HG03457 (cell line): ENCODE results near the gene MPI.
"Not testable (repeated sequence)": the region's sequence is repeated elsewhere in the genome, so short reads cannot be mapped to it uniquely, and the experiment has no call there.

Experiments
- ATAC-seq: cut with Tn5 transposase; IDR thresholded peaks from one replicate; pipeline ENCODE4 v1.9.1; 2021; ENCODE audit warnings: moderate number of reproducible peaks; ENCODE audit not compliant: unreplicated experiment

Gene MPI

DNA sequence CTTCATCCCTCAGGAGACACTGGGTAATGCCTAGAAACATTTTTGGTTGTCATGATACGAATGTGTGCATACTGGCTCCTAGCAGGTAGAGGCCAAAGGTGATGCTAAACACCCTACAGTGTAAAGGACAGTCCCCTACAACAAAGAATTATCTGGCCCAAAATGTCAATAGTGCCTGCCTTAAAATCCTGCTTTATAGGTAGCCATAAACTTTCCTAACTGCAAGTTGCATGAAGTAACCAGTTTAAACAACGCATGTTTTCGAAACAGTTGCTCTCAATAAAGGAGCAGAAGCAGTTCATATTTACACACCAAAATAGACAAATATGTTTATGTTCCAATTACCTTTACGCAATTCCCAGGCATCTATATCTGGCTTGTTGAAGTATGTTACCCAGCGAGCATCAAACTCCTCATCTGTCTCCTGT lies 38.9 kb downstream of the MPI start:
- no peak for ATAC-seq

DNA sequence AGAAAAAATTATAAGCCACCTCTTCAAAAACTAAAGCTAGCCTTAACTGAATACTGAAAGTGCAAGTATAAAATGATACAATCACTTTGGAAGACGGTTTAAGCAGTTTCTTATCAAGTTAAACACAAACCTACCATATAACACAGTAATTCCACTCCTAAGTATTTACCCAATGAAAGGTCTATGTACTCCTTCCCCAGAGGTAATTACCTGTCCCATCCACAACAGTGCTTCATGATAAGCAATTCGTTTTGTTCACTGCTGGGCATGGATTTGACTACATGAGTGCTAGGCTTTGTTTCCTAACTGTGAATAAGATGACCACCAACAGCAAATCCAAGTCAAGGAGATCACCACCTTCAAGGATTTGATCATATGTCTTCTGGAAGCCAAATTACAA lies 43.7 kb downstream of the MPI start:
- no peak for ATAC-seq

DNA sequence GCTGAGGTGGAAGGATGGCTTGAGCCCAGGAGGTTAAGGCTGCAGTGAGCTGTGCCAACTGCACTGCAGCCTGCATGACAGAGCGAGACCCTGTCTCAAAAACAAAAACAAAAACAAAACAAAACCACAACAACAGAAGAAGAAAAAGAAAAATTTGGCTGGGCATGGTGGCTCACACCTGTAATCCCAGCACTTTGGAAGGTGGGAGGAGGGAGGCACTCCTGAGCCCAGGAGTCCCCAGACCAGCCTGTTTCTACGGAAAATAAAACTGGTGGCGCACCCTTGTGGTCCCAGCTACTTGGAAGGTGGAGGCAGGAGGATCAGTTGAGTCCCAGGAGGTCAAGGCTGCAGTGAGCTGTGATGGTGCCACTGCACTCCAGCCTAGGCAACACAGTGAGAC lies 45.4 kb downstream of the MPI start:
- not testable (repeated sequence) for ATAC-seq

DNA sequence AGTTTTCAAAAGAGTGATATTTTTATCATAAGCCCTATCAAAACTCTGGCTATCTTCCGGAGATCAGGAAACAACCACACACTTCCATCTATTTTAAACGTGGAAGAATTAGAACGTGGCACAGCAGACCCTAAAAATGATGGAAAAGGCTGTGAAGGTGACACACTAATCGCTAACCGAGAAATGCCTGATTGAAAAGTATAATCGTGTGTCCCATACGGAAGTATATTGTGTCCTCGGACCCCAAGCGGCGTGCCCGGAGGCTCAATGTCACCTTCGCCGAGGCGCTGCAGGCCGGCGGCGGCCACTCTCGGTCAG lies 47.4 kb downstream of the MPI start:
- no peak for ATAC-seq

DNA sequence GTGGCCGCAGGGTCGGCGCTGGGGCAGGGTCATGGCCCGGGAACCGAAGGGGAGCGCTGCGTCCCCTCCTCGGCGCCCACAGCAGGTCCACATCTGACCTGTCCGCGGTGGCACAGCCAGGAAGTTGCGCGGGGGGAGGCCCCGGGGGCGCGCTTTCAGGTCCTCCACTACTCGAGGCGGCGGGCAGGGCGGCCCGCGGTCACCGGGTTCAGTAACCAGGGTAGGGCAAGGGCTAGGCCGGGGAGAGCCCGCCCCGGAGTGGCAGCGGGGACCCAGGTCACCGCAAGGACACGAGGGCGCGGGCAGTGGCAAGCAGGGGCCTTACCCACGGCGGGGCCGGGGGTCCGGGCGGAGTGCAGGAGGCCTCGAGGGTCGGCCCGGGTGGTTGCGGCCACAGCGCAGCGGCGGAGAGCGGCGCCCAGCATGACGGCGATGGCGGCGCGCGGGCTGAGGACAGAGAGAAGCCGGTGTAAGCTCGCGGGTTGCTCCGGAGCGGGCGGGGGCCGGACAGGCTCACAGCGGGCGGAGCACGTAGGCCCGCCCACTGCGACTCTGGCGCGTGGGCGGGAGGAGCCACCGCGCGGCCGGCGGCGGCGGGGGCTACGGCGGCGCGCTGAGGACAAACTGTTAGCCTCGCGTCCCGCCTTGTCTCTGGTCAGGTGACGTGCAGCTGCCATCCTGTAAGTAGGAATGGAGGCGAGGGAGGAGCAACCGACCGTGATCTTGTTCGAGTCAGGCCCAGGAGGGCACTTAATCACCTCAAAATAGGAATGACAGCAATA lies 47.9 kb downstream of the MPI start, which contains the start of gene COX5A:
Gene COX5A (minus strand): TSS at position 484 of the 782 bp plus-strand sequence. CDS start 59 bp downstream, at position 425.
- peak; percentile 65 for ATAC-seq

DNA sequence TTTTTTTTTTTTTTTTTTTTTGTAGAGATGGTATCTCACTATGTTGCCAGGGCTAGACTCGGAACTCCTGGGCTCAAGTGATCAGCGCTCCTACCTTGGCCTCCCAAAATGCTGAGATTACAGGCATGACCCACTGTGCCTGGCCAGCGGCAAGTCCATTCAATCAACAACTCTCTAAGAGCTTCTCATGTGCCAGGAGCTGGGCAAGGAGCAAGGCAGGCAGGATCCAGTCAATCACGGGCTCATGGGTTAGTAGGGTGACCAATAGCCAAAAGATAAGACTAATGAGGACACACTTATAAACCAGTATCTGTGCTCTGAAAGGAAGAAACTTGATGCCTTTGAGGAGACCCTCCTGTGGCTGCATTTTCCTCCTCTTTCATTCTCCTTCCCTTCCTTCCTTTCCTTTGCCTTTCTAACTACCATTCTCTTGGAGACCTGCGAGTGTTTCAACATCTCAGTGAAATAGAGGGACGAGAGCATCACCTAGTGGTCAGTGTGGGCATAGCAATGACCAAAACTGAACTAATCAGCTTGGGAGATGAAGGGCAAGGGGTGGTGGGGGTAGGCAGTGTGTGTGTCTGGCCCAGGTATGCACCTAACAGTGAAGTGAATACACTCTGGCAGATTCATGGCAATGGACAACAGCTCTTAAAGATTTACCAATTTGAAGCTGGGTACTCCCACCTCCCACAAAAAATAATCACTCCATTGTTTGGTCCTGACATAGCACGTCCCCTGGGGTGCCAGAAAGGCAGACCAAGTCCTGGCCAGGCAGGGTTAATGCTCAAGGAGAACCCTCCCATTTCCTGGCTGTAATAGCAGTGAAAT lies 60.5 kb downstream of the MPI start:
- no peak for ATAC-seq

DNA sequence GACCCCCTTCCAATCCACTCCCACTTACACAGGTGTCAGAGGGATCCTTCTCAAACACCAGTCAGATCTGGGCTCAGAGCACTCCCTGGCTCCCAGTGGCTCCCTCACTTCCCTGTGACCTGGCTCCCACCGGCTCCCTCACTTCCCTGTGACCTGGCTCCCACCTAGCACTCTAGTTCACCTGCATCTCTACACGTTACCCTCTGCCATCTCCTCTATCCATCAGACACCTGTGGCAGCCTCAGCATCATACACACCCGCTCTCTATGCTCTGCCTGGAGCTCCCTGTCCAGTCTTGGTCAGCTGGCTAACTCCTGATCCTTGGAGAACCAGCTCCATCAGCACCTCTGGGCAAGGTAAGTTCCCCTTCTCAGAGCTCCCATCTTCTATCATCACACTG lies 61.2 kb downstream of the MPI start:
- no peak for ATAC-seq
